Neuron (in vitro differentiated cells): ENCODE measurements around the gene DGLUCY.
"Not testable (repeated sequence)": the region's sequence is repeated elsewhere in the genome, so short reads cannot be mapped to it uniquely, and the experiment has no call there.

Source experiments
- H2AFZ ChIP-seq: one replicate; pipeline ENCODE4 v1.6.1; 2013; ENCODE audit warnings: low read depth, mild to moderate bottlenecking, inconsistent platforms, low read length, moderate library complexity
- H3K27me3 ChIP-seq: one replicate; pipeline ENCODE4 v1.6.1; 2013; ENCODE audit warnings: low read length; ENCODE audit not compliant: insufficient read depth
- H3K36me3 ChIP-seq: one replicate; pipeline ENCODE4 v1.6.1; 2013; ENCODE audit warnings: low read length; ENCODE audit not compliant: insufficient read depth
- H3K4me1 ChIP-seq: one replicate; pipeline ENCODE4 v1.6.1; 2013; ENCODE audit warnings: low read length; ENCODE audit not compliant: insufficient read depth
- H3K4me3 ChIP-seq: 2 replicates; pipeline ENCODE4 v1.5.1; 2013; ENCODE audit warnings: mild to moderate bottlenecking, low read length, moderate library complexity
- H3K9me3 ChIP-seq: one replicate; pipeline ENCODE4 v1.6.1; 2013; ENCODE audit warnings: low read length

Gene DGLUCY

DNA sequence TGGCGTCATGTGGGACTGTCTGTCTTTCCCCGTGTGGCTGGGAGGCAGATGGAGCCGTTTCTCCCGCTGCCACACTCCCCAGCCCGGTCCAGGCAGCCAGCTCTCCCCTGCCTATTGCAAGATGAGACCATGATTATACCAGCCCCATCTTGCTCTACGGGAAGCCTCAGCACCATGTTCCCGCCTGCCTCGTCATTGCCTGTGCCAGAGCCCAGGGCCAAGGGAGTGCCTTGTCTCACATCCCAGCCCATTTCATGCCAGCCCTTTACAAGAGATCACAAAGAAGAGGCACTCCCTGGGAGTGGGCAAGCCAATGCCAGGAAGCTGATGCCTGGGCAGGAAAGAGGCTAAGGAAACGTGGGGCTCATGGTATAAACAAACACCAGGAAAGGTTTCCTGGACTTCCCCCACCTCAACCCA is 106.7 kb downstream of the DGLUCY start:
- no peaks in the 10 kb centered on the region for H3K9me3 ChIP-seq
- no peaks in the 10 kb centered on the region for H3K27me3 ChIP-seq
- peaks cover 10% of the 10 kb centered on the region for H3K36me3 ChIP-seq
- no peak overlapping the region for H2AFZ ChIP-seq
- no peak overlapping the region for H3K4me3 ChIP-seq
- H3K4me1 ChIP-seq = peaks cover 5% of the 10 kb centered on the region

DNA sequence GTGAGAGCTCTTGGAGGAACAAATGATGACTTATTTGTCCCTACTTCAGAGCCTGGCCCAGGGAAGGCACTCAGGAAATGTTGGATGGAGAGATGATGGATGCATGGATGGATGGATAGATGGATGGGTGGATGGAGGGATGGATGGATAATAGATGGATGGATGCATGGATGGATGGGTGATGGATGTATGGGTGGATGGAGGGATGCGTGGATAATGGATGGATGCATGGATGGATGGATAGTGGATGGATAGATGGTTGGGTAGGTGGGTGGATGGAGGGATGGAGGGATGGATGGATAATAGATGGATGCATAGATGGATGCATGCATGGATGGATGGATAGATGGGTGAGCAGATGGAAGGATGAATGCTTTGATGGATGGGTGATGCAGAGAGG is 107.4 kb downstream of the DGLUCY start:
- no peaks in the 10 kb centered on the region for H3K9me3 ChIP-seq
- no peaks in the 10 kb centered on the region for H3K27me3 ChIP-seq
- no peak overlapping the region for H3K4me3 ChIP-seq
- H3K36me3 ChIP-seq = peaks cover 6% of the 10 kb centered on the region
- peaks cover 5% of the 10 kb centered on the region for H3K4me1 ChIP-seq
- no peak overlapping the region for H2AFZ ChIP-seq

DNA sequence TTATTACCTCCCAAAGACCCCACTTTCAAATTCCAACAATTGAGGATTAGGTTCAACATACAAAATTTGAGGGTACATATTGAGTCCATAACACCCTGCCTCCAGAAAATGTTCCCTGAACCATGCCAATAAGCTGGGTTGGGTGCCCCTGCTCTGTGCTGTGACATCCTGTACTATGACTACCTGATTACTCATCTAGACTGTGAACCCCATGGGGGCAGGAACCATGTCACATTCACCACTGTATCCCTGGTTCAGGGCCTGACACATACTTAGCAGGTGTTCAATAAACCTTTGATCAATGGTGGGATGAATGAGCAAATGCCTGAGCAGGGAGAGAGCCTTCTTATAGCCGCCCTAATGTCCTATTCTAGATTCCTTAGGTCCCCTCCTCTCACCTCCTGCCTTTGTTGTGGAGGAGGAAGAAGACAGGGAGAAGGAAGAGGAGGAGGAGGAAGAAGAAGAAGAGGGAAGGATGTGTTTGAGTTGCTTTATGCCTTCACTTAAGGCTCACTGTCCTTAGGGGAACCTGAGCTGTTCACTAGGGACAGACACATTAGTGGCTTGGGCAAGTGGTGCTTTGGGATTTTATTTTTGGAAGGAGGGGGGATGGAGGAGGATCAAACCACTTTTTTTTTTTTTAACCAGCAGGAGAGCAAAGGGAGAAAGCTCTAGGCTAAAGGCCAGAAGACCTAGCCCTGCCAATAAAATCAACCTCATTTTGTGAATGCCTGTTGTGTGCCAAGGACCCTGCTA is 109.3 kb downstream of the DGLUCY start:
- Histone ChIP-seq H3K27me3 (no peaks in the 10 kb centered on the region), H3K4me1 (peaks cover under 1% of the 10 kb centered on the region), H3K9me3 (no peaks in the 10 kb centered on the region), H3K4me3 (no peak overlapping the region), H2AFZ (no peak overlapping the region), H3K36me3 (peaks cover 3% of the 10 kb centered on the region)

DNA sequence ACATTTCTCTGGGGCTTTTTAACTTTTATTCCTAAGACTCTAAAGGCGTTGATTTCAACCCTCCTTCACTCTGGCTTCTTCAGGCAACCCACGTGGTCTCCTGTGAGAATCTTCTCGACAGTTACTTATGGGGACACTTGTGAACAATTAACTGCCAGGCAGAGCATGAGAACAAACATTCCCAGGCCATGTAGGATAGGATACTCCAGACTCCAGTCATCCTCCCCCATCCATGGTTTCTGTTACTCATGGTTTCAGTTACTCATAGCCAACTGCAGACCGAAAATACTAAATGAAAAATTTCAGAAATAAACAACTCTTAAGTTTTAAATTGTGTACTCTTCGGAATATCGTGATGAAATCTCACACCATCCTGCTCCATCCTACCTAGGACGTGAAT is 111.2 kb downstream of the DGLUCY start:
- no peaks in the 10 kb centered on the region for H3K4me1 ChIP-seq
- no peak overlapping the region for H3K4me3 ChIP-seq
- no peak overlapping the region for H2AFZ ChIP-seq
- peaks cover 3% of the 10 kb centered on the region for H3K9me3 ChIP-seq
- H3K27me3 ChIP-seq = no peaks in the 10 kb centered on the region
- H3K36me3 ChIP-seq = peaks cover 3% of the 10 kb centered on the region

DNA sequence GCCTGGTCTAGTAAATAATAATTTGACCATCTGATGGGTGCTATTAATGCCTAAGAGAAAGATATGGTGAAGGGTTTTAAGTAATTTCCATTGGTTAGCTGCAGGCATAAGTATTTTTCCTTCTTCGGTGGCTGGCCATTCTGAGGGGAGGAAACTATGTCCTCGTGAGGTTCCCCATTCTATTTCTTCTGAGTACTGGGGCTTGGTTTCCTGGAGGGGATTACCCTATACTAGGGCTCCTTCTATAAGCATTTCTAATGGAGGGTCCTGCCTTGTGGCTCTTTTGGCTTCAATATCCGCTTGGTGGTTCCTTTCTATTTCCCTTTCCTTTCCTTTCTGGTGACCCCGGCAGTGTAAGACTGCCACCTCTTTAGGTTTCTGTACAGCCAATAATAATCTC is 112.5 kb downstream of the DGLUCY start:
- H3K4me3 ChIP-seq, H3K9me3 ChIP-seq, H3K27me3 ChIP-seq, H2AFZ ChIP-seq, H3K4me1 ChIP-seq, H3K36me3 ChIP-seq: not testable (repeated sequence)

DNA sequence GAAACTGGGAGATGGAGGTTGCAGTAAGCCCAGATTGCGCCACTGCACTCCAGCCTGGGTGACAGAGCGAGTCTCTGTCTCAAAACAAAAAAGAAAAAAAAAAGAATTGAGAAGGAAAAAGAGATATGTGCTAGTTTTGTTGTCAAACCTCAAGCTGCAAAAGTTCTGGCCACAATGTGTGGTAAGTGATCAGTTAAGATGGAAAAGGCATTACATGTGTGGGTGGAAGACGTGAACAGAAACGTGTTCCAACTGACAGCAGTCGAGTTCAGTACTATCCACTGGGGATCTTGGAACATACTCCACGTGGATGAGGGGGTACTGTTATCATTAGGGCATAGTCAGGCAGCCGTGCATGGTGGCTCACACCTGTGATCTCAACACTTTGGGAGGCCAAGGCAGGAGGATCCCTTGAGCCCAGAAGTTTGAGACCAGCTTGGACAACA is 113.3 kb downstream of the DGLUCY start:
- peaks cover 3% of the 10 kb centered on the region for H3K9me3 ChIP-seq
- no peaks in the 10 kb centered on the region for H3K4me1 ChIP-seq
- H3K36me3 ChIP-seq = peaks cover 3% of the 10 kb centered on the region

DNA sequence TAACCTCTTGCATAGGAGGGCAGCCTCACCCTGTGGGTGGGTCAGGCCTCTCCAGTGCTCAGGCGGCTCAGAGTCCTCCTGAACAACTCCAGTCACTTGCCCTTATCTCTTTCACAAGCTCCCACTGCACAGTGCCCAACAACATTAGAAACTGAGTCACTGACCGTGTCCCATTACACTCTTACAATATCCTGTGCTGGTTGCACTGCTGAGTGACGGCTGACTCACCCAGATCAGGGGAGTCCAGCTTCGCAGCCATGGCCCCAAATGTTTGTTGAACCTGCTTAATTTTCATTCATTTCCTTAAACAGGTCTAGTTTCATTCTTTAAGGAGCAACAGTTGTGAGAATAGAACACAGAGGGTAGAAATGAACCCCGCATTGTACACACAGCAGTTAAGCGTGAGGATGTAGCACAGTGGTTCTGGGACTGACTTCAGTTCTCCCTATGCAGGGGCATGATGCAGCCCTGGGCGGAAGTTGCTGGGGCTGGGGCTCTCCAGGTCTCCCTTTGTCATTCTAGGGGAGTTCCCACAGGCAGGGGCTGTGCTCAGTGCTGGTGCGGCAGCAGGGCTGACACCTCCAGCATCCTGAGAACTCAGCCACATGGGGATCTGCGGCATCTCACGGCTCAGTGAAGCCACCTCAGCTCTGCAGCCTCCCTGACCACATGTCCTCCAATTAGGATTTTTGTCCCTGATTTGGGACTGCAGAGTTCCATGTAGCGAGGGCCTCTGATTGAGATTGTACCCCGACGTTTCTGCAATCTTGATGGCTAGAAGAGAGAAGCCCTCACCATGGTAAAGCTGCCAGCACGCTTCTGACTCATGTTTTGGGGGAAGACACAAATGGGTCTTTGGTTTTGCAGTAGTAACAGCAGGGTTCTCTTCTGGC is 114.5 kb downstream of the DGLUCY start:
- Histone ChIP-seq H3K36me3 (peaks cover 3% of the 10 kb centered on the region), H3K4me3 (no peak overlapping the region), H2AFZ (no peak overlapping the region), H3K27me3 (no peaks in the 10 kb centered on the region), H3K9me3 (peaks cover 3% of the 10 kb centered on the region), H3K4me1 (no peaks in the 10 kb centered on the region)

More for the DNA sequence above, 113.3 kb downstream of the DGLUCY start:
- Histone ChIP-seq H3K27me3 (no peaks in the 10 kb centered on the region), H2AFZ (no peak overlapping the region), H3K4me3 (no peak overlapping the region)

DNA sequence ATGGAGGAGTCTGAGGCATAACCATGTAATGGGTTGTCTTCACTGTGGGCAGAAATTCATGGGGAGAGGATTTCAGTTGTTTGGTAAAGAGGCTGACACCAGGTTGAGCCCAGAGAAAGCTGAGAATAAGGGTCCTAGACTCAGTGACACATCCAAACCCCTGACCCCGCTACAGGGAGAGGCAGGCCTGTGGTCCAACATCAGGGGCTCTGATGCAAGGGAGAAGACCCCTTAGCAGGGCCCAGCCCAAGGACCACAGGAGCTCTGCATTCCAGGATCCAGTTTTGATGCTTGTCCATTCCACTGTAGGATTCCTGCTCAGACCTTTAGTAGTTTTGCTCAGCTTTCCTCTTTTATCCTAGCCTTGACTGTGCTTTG is 115.1 kb downstream of the DGLUCY start:
- Histone ChIP-seq H3K27me3 (no peaks in the 10 kb centered on the region), H3K36me3 (peaks cover 3% of the 10 kb centered on the region), H3K4me3 (no peak overlapping the region), H3K4me1 (no peaks in the 10 kb centered on the region), H2AFZ (no peak overlapping the region), H3K9me3 (peaks cover 3% of the 10 kb centered on the region)

DNA sequence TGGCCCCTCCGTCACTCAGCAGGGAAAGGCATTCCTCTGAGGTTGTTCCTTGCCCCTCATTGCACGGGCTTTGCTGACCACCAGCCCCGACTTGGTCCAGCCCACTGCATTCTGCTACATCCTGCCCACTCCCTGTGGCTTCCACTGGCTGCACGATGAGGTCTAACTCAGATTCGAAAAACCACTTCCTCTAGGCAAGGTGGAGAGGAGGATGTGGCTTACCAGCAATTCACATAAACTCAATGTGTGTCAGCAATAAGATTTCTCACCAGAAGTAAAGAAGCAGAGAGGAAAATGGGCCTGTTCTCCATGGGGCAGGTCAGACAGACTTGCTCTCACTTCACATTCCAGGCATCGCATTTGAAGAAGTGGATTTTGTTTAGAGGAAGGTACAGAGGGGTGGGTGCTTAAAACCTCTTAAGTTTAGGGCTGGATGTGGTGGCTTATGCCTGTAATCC is 115.9 kb downstream of the DGLUCY start:
- H2AFZ ChIP-seq = no peak overlapping the region
- H3K36me3 ChIP-seq = peaks cover under 1% of the 10 kb centered on the region
- H3K27me3 ChIP-seq = no peaks in the 10 kb centered on the region
- H3K4me3 ChIP-seq = no peak overlapping the region
- H3K9me3 ChIP-seq = peaks cover 5% of the 10 kb centered on the region
- no peaks in the 10 kb centered on the region for H3K4me1 ChIP-seq

DNA sequence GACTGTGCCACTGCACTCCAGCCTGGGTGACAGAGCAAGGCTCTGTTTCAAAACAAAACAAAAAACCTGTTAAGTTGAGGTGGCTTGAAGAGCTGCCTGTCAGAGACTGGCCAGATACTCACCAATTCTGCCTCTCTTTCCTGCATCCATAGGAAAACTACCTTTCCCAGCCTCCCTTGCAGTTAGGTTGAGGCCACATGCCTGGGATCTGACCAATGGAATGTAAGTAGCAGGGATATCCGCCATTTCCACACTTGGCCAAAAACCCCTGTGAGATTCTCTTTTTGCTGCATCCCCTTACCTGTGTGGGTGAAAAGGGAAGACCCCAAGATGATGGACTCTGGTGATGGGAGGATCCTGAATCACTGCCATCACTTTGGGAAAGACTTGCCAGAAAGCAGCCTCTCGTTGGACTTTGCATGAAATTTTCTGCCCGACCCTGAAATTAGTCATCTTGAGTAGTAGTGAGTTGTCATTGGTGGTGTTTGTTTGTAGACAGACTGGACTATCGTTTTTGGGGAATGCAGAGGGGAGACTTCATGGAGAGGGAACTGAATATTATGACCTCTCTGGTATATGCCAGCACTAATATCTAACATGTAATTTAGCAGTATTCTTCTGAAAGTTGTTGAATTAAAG is 116.6 kb downstream of the DGLUCY start:
- H3K4me3 ChIP-seq = no peak overlapping the region
- H3K36me3 ChIP-seq = no peaks in the 10 kb centered on the region
- no peaks in the 10 kb centered on the region for H3K4me1 ChIP-seq
- no peak overlapping the region for H2AFZ ChIP-seq
- peaks cover 5% of the 10 kb centered on the region for H3K9me3 ChIP-seq
- no peaks in the 10 kb centered on the region for H3K27me3 ChIP-seq

DNA sequence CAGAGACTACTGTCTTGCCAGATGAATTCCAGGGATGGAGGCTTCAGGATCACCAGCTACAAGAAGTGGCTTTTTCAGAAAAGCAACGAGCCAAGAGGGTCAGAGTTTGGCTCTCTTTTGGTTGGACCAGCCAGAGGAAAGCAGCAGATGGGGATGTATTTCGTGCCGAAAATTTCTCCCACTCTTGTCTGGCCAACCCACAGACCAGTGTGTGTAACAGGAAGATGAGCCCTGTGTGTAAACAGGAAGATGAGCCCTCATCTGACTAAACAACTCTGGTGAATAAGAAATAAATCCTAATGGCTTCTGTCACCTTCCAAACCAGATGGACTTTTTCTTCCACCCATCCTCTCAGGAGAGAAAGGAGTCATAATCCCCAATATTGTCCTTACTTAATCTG is 117.6 kb downstream of the DGLUCY start:
- no peaks in the 10 kb centered on the region for H3K27me3 ChIP-seq
- no peaks in the 10 kb centered on the region for H3K4me1 ChIP-seq
- no peaks in the 10 kb centered on the region for H3K36me3 ChIP-seq
- no peak overlapping the region for H3K4me3 ChIP-seq
- H3K9me3 ChIP-seq = peaks cover 5% of the 10 kb centered on the region
- no peak overlapping the region for H2AFZ ChIP-seq

DNA sequence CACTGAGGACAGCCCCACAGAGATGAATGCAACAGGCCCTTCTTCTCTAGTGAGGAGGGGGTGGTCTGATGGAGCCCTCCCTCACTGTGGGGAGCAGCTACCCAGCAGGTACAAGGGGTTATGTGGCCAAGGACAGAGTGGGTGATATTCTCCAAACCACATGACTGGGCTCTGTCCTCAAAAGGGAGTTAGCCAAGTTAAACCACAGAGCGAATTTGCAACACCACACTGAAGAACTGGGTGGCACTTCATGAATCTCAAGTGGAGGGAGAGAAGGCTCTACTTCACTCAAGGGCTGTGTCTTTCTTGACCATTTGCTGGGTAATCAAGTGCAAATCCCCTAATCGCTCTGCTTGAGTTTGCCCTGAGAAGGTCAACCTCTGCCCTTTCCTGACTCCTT is 118.2 kb downstream of the DGLUCY start:
- Histone ChIP-seq H3K9me3 (peaks cover 5% of the 10 kb centered on the region), H3K4me1 (no peaks in the 10 kb centered on the region), H3K36me3 (no peaks in the 10 kb centered on the region), H3K4me3 (no peak overlapping the region), H2AFZ (no peak overlapping the region), H3K27me3 (no peaks in the 10 kb centered on the region)

DNA sequence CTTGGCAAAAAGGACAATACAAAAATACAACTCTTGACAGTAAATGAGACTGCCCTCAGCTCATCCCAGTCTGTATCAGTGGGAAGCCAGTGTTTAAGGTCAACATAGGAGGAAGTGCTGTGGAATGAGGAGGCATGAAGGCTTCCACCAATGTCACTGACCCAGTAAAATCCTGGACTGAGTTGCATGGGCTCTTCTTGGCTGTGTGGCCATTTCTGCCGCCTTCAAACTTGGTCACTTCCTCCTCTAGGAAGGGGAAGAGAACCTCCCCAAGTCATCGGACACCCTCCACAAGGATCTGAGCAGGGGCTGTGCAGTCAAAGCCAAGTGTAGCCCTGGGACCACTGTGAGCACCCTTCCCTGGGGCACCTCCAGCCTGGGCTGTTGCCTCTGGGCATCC is 118.7 kb downstream of the DGLUCY start:
- Histone ChIP-seq H3K4me3 (no peak overlapping the region), H3K4me1 (no peaks in the 10 kb centered on the region), H3K9me3 (peaks cover 5% of the 10 kb centered on the region), H3K36me3 (no peaks in the 10 kb centered on the region), H2AFZ (no peak overlapping the region), H3K27me3 (no peaks in the 10 kb centered on the region)
